GM21515 (cell line): ENCODE results near the gene PHF13.
"Not testable (repeated sequence)": the region's sequence is repeated elsewhere in the genome, so short reads cannot be mapped to it uniquely, and the experiment has no call there.

Experiments used
- ATAC-seq: cut with Tn5 transposase; IDR thresholded peaks from one replicate; pipeline ENCODE4 v1.9.1; 2021; ENCODE audit not compliant: unreplicated experiment

PHF13 gene

GRCh38 chr1:6653436-6654290 is 40.1 kb downstream of the PHF13 start:
- ATAC-seq = no peak

DNA sequence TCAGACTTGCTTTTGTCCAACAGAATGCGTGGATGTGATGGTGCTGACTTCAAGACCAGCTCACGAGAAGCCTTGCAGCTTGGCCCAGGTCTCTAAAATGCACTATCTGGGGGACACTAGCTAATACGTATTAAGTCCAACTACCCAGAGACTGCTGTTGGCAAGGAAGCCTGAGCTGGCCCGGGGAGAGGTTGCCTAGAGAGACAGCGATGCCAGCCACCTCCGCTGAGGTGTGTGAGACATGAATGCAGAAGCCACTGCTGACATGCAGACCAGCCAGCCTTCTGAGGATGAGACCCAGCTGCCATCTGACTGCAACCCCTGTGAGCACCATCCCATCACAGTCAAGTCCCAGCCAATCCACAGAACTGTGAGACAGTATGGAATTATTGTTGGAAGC is 43.6 kb downstream of the PHF13 start:
- no peak for ATAC-seq

DNA sequence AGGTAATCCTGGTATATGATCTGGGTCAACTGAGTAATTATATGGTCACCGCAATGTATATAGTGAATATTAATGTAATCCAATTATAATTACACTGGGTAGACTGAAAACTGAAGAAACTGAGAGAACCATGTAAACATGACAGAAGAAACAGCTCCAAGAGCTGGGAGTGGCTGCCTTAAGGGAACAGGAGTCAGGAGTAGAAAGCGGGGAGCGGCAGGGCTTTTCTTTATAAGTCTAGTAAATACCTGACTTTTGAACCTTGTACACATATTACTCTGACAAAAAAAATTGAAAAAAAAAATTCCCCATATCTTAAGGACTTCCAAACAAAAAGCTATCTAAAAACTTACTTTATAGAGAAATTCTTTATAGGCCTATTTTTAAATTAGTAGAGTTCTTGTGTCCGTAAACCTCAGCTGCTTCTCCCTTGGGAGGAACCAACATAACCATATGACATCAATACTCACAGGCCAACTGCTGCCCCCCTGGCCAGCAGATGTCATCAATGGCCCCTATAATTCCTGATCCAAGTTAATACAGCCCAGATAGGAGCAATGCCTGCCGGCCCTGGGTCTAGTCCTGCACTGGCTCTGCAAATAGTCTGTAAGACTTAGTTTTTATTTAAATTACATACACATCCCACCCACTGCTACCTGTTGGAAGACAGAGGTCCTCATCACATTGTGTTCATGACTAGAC is 45.0 kb downstream of the PHF13 start:
- ATAC-seq = no peak

DNA sequence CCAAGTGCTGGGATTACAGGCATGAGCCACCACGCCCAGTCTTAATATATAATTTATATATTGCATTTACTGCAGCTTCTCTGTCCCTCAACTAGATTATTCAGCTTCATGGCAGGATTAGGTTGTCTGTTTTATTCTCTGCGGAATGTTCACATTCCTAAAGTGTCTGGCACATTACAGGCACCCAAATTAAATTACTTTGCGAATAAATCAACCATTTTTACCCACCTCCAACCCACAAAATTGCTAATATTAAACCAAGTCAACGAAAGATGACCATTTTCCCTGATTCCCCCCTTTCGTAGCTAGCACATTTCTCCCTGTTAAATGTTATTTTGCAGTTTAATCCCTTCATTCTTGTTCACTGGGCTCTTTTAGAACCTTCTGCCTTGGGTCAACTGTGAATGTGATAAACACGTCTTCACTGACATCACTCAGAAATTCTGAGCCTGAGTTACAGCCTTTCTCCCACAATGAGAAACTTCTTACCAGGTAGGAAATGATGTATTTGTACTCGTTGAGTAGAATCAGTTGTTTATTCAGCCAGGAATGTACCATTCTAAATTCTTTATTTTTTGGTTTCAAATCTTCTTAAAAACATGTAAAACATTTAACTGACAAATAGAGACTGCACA is 47.0 kb downstream of the PHF13 start:
- ATAC-seq = no peak

DNA sequence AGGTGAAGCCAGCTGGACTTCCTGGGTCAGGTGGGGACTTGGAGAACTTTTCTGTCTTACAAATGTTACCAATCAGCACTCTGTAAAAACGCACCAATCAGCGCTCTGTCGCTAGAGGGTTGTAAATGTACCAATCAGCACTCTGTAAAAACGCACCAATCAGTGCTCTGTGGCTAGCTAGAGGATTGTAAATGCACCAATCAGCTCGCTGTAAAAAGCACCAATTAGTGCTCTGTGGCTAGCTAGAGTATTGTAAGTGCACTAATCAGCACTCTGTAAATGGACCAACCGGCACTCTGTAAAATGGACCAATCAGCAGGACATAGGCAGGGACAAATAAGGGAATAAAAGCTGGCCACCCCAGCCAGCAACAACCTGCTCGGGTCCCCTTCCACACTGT is 48.9 kb downstream of the PHF13 start:
- ATAC-seq = not testable (repeated sequence)

DNA sequence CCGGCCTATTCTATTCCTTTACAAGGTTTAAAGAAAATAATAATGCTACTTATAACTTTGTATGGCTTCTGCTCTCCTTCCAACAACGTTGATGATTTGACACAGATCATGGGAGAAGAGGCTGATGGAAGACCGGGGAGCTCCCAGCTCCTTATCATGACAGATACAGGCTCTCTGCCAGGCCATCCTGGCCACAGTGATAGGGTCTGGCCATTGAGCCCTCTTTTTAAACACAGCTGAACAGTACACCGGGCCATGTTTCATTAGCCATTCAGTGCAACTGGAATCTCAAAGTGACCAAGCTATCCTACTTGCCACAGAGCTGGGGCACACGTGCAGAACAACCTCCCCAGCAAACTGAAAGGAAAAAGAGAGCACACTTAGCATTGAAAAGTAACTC is 53.2 kb downstream of the PHF13 start:
- no peak for ATAC-seq

DNA sequence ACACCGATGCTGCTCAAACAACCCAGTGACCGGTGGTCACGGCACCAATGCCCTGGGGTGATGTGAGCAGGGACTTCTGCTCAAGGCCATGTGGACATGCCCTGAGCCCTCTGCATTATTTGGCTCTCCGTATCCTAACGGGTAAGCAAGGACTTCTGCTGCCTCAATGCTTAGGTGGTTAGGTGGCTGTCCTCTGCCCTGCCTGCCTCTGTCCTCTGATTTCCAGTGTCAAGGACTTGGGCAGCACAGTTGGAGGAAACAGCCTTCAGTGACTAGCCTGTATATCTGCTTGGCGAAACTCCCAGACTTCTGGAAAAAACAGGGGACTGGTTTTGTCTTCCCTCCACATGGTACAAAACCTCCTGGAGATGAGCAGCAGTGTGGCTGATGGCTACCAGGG is 53.6 kb downstream of the PHF13 start:
- no peak for ATAC-seq

DNA sequence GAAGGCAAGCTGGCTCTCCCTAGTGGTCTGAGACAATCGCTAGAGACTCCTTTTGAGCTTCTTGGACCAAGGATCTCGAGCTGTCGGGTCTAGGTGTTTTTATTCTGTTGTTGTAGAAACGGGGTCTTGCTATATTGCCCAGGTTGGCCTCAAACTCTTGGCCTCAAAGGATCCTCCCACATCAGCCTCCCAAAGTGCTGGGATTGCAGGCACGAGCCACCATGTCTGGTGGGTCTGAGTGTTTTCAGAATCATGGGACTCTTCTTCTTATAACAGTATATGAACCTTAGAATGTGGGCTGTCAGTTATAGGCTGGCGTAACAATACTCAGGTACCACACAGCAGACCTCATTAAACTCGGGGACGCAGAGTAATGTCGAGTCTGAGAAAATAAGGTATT is 55.0 kb downstream of the PHF13 start:
- ATAC-seq = no peak

DNA sequence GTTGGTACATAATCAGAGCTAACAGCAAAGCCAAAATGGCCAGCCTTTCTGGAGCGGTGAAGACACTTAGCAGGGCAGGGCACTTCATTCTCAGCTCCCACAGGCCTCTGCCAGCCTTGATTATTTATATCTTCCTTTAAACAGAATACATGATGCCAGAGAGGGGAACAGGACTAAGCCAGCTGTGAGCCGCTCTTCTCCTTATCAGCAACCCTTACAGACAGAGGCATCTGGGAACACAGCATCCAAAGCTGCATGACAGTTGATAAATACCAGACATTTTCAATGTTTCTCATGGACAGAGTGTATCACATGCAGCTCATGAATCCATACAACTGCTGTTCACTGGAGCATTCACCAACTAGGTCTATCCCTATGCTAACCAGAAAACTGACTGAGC is 59.0 kb downstream of the PHF13 start:
- no peak for ATAC-seq
